Hematopoietic multipotent progenitor cell treated with erythropoietin and hydrocortisone succinate and interleukin-3 and kit ligand, for 17 days (in vitro differentiated cells): ENCODE measurements around the gene TMEM126A.
"Not testable (repeated sequence)": the region's sequence is repeated elsewhere in the genome, so short reads cannot be mapped to it uniquely, and the experiment has no call there.

Source experiments
- DNase-seq: peaks from one replicate; pipeline ENCODE4 v3.0.0-alpha.2; 2015; ENCODE audit warnings: low spot score

TMEM126A gene

DNA sequence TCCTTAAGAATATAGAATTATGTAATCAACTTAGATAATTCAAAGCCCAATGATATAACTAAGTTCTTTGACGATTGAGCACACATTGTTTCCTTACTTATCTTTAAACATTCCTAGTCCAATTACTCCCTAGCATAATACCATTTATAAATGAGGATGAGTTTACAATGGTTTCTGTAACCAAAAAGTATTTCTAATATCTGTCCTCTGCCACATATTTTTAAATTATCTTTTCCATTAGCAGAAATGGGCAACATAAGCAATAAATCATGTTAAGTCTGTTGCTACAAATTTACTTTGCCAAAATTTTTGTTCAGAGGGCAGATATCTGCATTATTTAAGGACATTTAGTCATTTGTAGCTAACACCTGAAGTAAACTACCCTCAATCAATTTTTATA is 10.4 kb downstream of the TMEM126A start:
- no peak for DNase-seq

DNA sequence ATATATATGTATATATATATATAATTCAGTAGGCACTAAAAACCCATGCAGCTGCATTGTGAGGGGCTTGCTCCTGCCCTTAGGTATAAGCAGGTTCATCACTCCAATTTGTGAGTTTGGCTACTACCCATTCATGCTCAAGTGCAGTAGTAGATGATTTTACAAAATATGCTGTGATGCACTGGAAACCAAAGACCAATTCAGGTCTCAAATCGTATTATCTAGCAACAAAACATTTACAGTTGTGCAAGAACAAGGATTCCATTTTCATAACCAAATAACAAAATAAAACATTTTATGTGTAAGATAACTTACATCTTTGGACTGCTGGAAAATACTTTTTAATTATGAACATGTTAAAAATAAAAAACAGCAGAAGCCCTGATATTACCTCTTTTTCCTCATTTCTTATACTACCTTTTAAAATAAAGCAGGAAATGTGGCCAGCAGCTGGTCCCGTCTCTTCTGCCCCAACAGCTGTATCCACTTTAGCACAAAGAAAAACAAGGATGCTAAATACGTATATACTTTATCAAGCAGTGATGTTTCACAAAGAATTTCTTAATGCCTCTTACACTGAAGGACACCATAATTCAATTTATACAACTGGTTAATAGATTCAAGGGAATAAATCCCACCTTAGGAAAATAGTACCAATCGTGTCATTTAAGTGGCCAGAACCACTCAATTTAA is 14.4 kb downstream of the TMEM126A start:
- peak; percentile 31 for DNase-seq

DNA sequence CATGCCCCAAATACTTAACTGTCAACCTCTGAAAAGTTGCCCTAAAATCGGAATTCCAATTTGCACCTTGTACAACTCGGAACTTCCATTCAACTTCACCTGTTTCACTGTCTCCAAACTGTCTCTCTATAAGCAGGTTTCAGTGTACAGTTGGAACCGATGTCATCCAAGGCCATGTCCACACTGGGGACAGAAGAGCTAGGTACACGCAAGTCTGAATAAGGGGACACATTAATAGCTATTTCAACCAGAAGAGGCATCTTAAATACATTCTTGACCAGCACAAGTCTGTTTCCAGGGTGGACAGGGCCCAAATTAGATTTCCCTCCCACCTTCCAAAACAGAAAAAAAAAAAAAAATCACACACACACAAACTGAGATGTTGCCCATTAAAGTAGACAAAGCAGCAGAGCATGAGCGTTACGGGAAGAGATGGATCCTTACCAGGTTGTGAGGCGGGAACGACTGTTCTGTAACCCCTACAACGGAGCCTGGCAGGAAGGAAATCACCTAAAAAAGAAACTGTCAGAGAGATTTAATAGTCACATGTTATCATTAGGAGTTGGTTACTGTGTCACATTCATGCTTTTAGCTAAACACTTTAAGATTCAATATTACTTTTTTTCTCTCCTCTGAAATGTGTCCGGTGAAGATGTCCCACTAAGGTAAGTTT is 15.4 kb downstream of the TMEM126A start:
- DNase-seq: peak; percentile 40

DNA sequence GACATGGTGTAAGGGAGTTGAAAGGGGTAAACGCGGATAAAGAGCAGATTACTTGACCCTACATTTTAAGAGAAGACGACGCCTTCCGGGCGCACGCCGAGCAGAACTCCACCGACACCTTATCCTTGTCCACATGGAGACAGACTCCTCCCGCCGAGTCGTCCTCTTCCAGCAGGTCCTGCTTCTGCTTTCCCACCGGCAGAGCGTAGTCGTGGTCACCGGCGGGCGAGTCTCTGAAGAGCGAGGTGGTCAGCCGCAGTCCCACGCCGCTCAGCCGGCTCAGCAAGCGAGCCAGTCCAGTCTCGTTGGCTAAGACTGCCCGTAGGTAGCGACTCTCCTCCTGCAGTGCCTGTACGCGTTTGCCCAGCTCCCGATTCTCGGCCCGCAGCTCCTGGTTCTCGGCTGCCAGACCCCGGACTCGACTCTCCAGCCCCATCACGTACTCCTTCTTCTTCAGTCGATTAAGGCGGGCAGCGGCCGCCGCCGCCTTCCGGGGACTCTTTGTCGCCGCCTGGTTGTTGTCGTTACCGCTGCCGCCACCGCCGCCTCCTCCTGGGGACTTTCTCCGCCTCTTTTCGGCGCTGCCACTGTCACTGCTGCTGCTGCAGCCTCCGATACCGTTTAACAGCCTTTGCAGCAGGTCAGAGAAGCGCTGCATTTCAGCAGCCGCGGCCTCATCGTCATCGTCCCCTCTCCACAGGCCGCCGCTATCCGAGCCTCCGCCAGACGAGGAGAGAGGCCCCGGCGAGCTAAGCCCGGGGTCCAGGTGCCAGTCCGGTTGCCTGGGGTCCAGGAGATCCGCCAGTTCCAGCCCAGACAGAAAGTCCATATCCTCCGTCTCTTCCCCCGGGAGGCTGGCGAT is 16.2 kb downstream of the TMEM126A start:
- DNase-seq: peak; percentile 82

DNA sequence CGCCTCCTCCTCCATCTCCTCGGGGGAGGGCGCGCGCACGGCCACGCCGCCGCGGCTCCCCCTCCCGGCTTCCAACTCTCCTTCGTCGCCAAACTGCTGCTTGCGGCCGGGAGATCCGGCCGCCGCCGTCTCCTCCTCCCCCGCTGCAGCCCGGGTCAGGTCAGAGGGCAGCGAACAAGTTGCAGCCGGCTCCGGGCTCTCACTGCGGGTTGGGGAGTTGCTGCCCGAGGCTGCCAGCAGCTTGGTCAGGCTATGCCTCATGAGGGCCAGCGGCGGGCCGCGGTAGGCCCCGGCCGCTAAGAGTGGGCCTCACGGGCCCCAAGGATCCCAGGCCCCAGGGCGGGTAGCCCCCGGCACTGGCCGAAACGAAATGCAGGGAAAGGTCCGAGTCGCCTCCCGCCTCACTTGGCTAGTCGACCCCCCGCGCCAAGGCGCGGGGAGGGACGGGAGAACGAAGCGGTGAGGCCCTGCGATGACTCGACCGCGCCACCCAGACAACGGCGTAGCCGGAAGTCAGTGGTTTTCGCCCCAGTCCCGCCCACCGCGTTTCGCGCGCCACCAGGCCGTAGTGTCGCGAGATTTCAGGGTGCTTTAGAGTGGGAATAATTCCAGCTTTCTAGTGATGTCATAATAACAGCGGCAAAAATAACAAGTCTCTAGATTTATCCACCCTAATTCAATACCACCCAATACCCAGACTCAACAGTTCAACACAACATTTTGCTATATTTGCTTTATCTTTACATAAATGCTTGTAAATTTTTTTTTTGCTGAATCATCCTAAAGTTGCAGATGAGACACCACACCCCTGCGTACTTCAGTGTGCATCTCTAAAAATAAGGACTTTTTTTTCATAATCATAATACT is 17.1 kb downstream of the TMEM126A start, which contains the start of gene CREBZF:
Gene CREBZF, minus strand, starts transcription at position 515 of the 867 bp plus-strand sequence. Its CDS starts 254 bp downstream, at position 261.
- peak; percentile 97 for DNase-seq

DNA sequence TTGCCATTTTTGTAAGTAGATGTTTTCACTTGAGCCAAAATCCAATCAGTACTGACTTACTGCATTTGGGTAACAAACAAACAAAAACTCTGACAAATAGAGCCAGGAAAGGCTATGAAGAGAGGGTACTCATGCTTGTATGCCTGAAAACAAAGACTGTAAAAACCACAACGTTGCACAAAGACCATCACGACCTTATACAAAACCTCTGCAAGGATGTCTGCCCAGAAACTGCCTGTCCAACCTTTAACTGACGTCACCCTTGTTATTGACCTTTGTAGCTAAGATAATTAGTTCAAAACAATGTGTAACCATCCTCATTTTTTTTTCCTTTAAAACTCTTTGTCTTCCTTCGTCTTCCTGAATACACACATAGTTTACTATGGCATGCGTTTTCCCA is 18.0 kb downstream of the TMEM126A start:
- no peak for DNase-seq

DNA sequence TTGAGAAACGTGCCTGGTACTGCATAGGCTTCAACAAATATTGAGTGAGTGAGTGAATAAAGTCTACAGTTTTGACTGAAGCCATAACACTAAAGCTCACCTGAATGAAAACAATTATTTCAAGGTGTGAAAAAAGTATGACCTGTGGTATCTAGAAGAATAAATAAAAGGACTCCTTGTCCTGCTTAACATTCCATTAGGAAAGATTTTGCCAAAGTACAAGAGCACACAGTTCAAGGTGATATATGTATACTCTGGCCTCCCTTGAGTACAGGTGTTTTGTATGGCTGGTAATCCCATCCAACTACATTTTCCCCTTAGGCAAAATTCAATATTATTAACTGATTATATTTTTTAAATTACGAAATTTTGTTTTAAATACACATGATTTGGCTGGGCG is 18.9 kb downstream of the TMEM126A start:
- DNase-seq: no peak

DNA sequence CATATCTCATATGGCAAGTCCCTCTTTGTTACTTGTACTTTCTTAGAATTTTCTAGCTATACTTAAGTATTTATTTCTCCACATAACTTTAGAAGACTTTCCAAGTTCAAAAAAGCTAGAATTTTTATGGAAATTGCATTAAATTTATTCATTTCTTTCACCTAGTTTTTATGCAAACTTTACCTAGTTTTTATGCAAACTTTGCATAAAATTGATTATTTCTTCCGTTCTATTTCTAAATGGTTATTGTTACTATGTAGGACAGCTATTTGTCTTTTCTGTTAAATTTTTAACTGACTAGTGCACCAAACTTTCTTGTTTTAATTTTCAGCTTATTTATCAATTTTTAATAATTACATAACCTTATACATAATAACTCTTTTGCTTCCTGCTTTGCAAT is 20.4 kb downstream of the TMEM126A start:
- no peak for DNase-seq

DNA sequence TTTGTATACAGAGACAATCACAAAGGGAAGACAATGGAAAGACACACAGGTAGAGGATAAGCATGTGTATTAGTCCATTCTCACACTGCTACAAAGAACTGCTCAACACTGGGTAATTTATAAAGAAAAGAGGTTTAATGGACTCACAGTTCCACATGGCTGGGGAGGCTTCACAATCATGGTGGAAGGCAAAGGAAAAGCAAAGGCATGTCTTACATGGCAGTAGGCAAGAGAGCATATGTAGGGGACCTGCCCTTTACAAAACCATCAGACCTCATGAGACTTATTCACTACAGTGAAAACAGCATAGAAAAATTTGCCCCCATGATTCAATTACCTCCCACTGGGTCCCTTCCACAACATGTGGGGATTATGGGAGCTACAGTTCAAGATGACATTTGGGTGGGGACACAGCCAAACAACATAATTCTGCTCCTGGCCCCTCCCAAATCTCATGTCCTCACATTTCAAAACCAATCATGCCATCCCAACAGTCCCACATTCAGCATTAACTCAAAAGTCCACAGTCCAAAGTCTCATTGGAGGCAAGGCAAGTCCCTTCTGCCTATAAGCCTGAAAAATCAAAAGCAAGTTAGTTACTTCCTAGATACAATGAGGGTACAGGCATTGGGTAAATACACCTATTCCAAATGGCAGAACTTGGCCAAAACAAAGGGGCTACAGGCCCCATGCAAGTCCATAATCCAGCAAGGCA is 23.3 kb downstream of the TMEM126A start:
- DNase-seq: not testable (repeated sequence)

DNA sequence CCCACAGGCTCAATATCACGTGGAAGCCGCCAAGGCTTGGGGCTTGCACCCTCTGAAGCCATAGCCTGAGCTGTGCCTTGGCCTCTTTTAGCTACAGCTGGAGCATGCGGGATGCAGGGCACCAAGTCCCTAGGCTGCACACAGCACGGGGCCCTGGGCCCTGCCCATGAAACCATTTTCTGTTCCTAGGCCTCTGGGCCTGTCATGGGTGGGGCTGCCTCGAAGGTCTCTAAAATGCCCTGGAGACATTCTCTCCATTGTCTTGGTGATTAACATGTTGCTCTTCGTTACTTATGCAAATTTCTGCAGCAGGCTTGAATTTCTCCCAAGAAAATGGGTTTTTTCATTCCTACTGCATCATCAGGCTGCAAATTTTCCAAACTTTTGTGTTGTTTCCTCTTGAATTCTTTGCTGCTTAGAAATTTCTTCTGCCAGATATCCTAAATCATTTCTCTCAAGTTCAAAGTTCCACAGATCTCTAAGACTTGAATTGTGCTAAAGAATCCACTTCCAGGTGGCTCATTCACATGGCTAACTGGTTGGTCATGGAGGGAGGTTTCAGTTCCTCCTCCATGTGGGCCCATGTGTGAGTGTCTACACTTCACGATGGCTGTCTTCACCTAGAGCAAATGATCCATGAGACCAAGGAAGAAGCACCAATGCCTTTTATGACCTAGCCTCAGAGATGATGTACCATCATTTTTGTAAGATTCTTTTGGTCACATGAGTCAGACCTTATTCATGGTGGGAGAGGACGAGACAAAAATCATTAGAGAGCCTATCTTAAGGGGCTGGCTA is 24.5 kb downstream of the TMEM126A start:
- no peak for DNase-seq

DNA sequence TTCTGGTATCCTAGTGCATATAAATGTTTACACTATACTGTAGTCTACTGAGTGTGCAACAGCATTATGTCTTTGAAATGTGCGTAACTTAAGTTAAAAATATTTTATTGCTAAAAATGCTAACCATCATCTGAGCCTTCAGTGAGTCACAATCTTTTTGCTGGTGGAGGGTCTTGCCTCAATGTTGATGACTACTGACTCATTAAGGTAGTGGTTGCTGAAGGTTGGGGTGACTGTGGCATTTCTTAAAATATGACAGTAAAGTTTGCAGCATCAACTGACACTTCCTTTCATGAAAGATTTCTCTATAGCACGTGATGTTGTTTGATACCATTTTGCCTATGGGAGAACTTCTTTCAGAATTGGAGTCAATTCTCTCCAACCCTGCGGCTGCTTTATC is 25.6 kb downstream of the TMEM126A start:
- DNase-seq: no peak

DNA sequence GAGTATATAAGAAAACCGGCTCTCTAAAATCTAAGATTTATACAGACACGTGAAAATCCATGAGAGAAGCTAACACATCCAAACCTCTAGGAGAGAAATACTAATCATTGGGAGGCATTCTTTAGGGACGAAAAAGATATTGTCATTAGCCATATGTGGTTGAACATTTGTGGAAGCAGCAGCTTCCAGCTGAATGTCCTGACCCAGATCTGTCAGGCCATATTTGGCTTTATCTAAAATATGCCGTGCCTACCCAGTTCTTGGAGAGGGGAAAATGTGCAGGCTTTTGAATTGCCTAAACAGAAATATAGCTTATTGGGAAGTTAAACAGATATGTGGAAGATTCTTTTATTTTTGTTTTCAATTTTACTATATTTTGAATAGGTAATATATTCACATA is 31.8 kb downstream of the TMEM126A start:
- no peak for DNase-seq

DNA sequence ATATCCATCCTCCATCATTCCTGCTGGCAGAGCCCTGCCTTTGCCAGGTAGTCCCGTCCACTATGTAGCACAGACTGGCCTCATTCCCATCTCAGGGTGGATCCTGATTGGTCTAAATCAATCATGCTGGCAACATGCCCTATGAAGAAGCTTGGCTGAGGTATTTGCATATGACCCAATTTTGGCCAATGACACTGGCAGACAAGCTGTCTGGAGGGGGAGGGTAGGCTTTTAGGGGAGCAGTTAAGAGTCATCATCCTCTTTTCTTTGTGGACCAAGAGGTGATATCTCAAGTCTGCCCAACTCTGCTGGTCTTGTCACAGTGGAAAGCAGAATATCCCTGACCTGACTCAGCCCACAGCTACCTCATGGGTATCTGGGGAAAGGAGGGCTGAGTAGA is 33.1 kb downstream of the TMEM126A start:
- DNase-seq: no peak

DNA sequence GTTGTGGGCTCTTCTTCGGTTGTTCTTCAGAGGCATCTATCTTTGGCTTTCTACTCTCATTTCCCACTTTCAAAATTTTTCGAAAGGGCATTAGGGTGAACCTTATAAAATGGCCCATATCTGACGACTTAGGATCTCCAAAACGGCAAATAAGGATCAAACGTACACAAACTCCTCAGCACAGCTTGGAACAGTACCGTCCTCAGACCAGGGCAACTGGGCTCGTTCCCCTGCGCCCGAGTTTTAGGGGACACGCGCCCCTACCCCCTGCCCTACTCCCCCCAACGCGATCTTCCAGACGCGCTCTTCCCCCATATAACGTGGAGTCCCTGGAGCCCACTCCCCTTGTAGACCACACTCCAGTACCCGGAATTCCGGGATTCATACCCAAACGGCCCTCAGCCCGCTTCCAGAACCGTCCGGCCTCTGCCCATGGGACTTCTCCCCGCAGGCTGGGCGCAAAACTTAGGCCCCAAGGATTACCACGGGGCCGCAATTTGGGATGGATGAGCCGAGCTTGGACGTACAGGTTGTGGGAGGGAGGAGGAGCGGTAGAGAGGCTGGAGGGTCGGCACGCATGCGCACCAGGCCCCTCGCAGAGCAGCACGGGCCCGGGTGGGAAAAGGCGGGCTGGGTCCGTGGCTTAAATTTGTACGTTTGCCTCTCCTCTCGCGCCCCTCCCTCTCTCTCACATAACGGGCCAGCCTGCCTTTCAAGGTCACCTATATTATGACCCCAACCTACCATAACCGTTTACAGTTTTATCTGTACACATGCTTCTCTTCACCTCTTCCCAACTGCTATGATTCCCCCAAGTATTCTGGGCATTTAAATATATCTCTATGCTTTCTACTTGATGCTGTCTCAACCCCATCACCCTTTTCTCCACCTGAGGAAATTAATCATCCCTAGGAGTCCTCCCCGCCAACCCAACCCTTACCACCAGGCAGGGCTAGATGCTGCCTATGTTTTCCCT is 34.9 kb downstream of the TMEM126A start:
- no peak for DNase-seq

DNA sequence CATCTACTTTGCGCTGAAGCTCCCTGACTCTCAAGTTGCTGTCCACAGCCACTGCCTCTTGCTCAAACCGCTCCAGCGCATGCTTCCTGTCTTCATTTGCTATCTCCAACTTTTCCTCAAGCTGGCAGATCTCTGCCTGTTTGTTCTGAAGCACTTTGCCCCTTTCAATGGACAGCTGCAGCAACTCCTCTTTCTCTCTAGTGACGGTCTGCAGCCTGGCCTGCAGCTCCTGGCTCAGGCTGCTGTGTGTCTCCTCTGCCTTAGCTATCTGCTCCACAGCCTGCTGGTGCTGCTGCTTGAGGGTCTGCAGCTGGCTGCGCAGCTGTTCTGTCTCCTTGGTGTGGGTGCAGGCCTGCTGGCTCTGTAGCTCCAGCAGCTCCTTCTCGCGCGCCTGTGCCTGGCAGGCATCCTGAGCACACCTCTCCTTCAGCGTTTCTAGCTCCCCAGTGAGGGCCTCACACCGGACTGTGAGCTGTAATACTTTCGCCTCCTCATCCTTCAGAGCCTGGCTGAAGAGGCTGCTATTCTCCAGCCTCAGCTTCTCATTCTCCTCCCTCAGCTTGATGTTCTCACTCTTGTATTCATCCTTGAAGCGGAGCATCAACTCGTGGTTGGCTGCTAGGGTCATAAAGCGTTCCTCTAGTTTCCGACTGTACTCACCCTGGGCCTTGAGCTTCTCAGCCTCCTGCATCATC is 37.5 kb downstream of the TMEM126A start:
- DNase-seq: no peak

DNA sequence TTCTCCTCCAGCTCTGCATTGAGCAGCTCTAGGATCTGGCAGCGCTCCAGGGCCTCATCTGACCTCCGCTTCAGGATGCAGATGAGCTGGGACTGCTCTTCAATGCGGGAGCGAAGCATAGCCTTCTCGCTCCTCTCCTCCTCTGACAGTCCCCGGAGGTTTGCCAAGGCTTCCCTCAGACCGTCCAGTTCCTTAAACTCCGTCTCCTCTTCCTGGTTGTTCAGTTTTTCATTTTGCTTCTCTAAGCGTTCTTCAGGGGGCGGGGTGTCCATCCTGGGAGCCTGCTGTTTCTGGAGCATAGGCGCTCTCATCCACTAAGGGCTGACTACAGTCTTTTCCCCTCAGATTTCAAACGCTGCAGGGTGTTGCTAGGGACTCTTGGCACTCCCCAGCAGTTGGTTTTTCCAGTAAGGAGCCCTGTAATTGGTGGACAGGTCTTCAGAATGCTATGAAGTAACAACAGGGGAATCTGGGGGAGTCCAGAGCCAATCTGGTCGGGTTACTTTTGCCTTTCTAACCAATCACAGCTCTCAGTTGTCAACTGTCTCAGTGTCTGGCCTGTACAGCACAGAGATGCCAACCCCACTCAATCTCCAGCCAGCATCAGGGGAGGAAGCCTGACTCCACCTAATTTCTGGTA is 38.2 kb downstream of the TMEM126A start, which contains the start of gene CCDC89:
Gene CCDC89, minus strand, starts transcription at position 376 of the 640 bp plus-strand sequence. Its CDS starts 65 bp downstream, at position 311.
- DNase-seq: no peak

DNA sequence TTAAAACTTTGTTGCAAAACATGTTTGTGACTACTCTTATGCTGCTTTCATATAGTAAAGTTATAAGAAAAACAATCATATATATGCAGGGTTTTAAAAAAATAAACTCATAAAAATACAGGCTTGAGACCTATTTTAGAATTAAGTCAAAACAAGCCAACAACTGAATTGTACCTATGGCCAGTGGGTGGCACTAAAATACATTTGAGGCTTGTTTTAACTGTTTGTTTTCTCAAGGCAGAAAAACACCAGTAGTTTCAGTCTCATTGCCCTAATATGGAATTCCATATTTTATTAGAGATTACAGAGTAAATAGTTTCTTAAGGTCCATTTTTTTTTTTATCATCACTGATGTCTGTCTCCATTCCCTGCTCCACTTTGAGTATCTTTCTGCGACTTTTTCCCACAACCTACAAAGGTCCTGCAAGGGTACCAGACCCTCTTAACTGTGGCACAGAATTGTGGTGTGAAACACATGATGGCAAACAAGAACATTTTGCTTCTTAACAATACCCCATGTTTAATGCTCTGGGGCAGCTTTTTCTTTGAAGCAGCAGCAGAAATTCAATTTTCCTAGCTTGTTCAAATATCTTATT is 46.7 kb downstream of the TMEM126A start:
- peak; percentile 19 for DNase-seq
